OCI-LY1 (cell line): ENCODE measurements around the gene SPATA25.

Experiments
- H2AFZ ChIP-seq: fragments of 200-600 bp; sonication (generic), shearing (Covaris generic); 2 replicates; pipeline ENCODE4 v1.6.0; 2014; ENCODE audit warnings: antibody characterized with exemption, mild to moderate bottlenecking, low read length
- H3F3A ChIP-seq: fragments of 200-600 bp; sonication (generic), shearing (Covaris generic); 2 replicates; pipeline ENCODE4 v1.6.0; 2014; ENCODE audit warnings: mild to moderate bottlenecking, antibody characterized with exemption, low read length, moderate library complexity; ENCODE audit not compliant: insufficient read depth
- H3K27ac ChIP-seq: fragments of 200-600 bp; sonication (generic); 2 replicates; pipeline ENCODE4 v1.5.1; 2014; ENCODE audit warnings: low read length, mixed run types, mild to moderate bottlenecking, low read depth; ENCODE audit not compliant: poor library complexity, severe bottlenecking
- H3K27me3 ChIP-seq: fragments of 200-600 bp; sonication (generic); 2 replicates; pipeline ENCODE4 v1.6.0; 2014; ENCODE audit warnings: antibody characterized with exemption, mild to moderate bottlenecking, low read length, moderate library complexity; ENCODE audit not compliant: insufficient read depth
- H3K36me3 ChIP-seq: fragments of 200-600 bp; sonication (generic); 2 replicates; pipeline ENCODE4 v1.6.1; 2014; ENCODE audit warnings: mild to moderate bottlenecking, antibody characterized with exemption, low read length, moderate library complexity, mixed read lengths; ENCODE audit not compliant: insufficient read depth
- H3K4me1 ChIP-seq: fragments of 200-600 bp; sonication (generic); 2 replicates; pipeline ENCODE4 v1.5.1; 2014; ENCODE audit warnings: mild to moderate bottlenecking, low read length, moderate library complexity; ENCODE audit not compliant: insufficient read depth, severe bottlenecking
- H3K4me2 ChIP-seq: fragments of 200-600 bp; sonication (generic), shearing (Covaris generic); 2 replicates; pipeline ENCODE4 v1.6.1; 2014; ENCODE audit warnings: low read length
- H3K4me3 ChIP-seq: fragments of 200-600 bp; sonication (generic); 2 replicates; pipeline ENCODE4 v1.5.1; 2014; ENCODE audit warnings: low read length, low read depth, mild to moderate bottlenecking, mixed read lengths; ENCODE audit not compliant: poor library complexity, severe bottlenecking
- H3K79me2 ChIP-seq: fragments of 200-600 bp; shearing (Covaris generic); 2 replicates; pipeline ENCODE4 v1.6.1; 2016; ENCODE audit warnings: mixed run types, low read length, mixed read lengths; ENCODE audit not compliant: insufficient read depth
- H3K9ac ChIP-seq: fragments of 200-600 bp; sonication (generic), shearing (Covaris generic); 2 replicates; pipeline ENCODE4 v1.6.1; 2014; ENCODE audit warnings: mild to moderate bottlenecking, low read length, mixed read lengths
- H3K9me2 ChIP-seq: fragments of 200-600 bp; sonication (generic), shearing (Covaris generic); 2 replicates; pipeline ENCODE4 v1.6.1; 2014; ENCODE audit warnings: low read depth, mild to moderate bottlenecking, low read length, mixed read lengths
- H3K9me3 ChIP-seq: fragments of 200-600 bp; shearing (Covaris generic); 2 replicates; pipeline ENCODE4 v1.6.1; 2014; ENCODE audit warnings: low read length, mixed read lengths
- H4K20me1 ChIP-seq: fragments of 200-600 bp; sonication (generic), shearing (Covaris generic); 2 replicates; pipeline ENCODE4 v1.6.0; 2016; ENCODE audit warnings: mild to moderate bottlenecking, low read length; ENCODE audit not compliant: insufficient read depth
- CTCF ChIP-seq: fragments of 200-600 bp; sonication (generic), shearing (Covaris generic); IDR thresholded peaks from 2 replicates; pipeline ENCODE4 v1.5.1; 2017; ENCODE audit warnings: mild to moderate bottlenecking, antibody characterized with exemption, low read length, moderate library complexity, mixed read lengths
- EZH2 ChIP-seq: fragments of 200-600 bp; sonication (generic), shearing (Covaris generic); IDR thresholded peaks from 2 replicates; pipeline ENCODE4 v1.8.0; 2017; ENCODE audit warnings: borderline replicate concordance, mixed run types, mild to moderate bottlenecking, antibody characterized with exemption, low read length, moderate library complexity, mixed read lengths

Gene SPATA25

GRCh38 chr20:45887346-45887715 lies at the start of gene SPATA25:
SPATA25 (minus strand) TSS chr20:45887622; CDS start chr20:45887590, 32 bp downstream.
- no peak within 1 kb of the TSS for H2AFZ ChIP-seq
- H3K9me2 ChIP-seq = no peaks in the 10 kb centered on the region
- no peaks in the 10 kb centered on the region for H3K79me2 ChIP-seq
- no peak within 1 kb of the TSS for H3K27ac ChIP-seq
- H3K4me1 ChIP-seq = peaks cover 23% of the 10 kb centered on the region
- H3F3A ChIP-seq = no peaks in the 10 kb centered on the region; the same call in 1 of the 2 replicates
- H3K4me2 ChIP-seq = no peak within 1 kb of the TSS
- no peak for TF ChIP-seq EZH2
- TF ChIP-seq CTCF = no peak
- H3K9me3 ChIP-seq = no peaks in the 10 kb centered on the region
- no peak within 1 kb of the TSS for H3K9ac ChIP-seq
- H4K20me1 ChIP-seq = no peaks in the 10 kb centered on the region
- no peaks in the 10 kb centered on the region for H3K27me3 ChIP-seq
- H3K36me3 ChIP-seq = peaks cover 43% of the 10 kb centered on the region
- H3K4me3 ChIP-seq = no peak within 1 kb of the TSS

- H2AFZ ChIP-seq = no peak overlapping the region
Observed at GRCh38 chr20:45935416-45936046, 48.1 kb upstream of the SPATA25 start.

GRCh38 chr20:45934586-45935415 lies 47.4 kb upstream of the SPATA25 start, which contains the start of gene PCIF1:
PCIF1 (plus strand) TSS chr20:45934683; CDS start chr20:45939000, 4,317 bp downstream.
- Histone ChIP-seq H3K4me2 (peak within 1 kb of the TSS; percentile 80), H3K27ac (peak within 1 kb of the TSS; percentile 67), H4K20me1 (no peaks in the 10 kb centered on the region), H3K36me3 (peaks cover 29% of the 10 kb centered on the region), H3K4me3 (peak within 1 kb of the TSS; percentile 68), H3K4me1 (peaks cover 14% of the 10 kb centered on the region), H3F3A (no peaks in the 10 kb centered on the region), H3K79me2 (peaks cover 7% of the 10 kb centered on the region), H3K9me3 (no peaks in the 10 kb centered on the region), H3K9me2 (no peaks in the 10 kb centered on the region), H3K27me3 (no peaks in the 10 kb centered on the region), H3K9ac (peak within 1 kb of the TSS; percentile 93), H2AFZ (no peak within 1 kb of the TSS)
- TF ChIP-seq CTCF (no peak), EZH2 (no peak)

More at GRCh38 chr20:45935416-45936046, 48.1 kb upstream of the SPATA25 start:
- Histone ChIP-seq H3K27ac (no peak overlapping the region), H3K4me3 (peak overlapping the region; percentile 68), H3K4me1 (peaks cover 14% of the 10 kb centered on the region), H3K79me2 (peaks cover 7% of the 10 kb centered on the region), H3K27me3 (no peaks in the 10 kb centered on the region), H4K20me1 (no peaks in the 10 kb centered on the region), H3K9me3 (no peaks in the 10 kb centered on the region), H3K4me2 (peak overlapping the region; percentile 80), H3K9me2 (no peaks in the 10 kb centered on the region), H3K36me3 (peaks cover 36% of the 10 kb centered on the region), H3F3A (no peaks in the 10 kb centered on the region), H3K9ac (peak overlapping the region; percentile 58)
- TF ChIP-seq EZH2 (no peak), CTCF (no peak)
